ENCODE measurements around the gene GEMIN4. TPM values are rescaled to one million over a fixed set of nuclear protein-coding genes. Genes with fewer than 3 reads are reported as not detected.
A peak's percentile ranks its signal among the peaks of the same experiment; 100 is the strongest.

The GEMIN4 gene
- total and polyA plus RNA-seq, 10 of the 15 experiments (the other 5 are each of a cell fraction or from before 2014, with no cell fraction given): 2.4 to 55.6 (median 34.5) TPM

DNA sequence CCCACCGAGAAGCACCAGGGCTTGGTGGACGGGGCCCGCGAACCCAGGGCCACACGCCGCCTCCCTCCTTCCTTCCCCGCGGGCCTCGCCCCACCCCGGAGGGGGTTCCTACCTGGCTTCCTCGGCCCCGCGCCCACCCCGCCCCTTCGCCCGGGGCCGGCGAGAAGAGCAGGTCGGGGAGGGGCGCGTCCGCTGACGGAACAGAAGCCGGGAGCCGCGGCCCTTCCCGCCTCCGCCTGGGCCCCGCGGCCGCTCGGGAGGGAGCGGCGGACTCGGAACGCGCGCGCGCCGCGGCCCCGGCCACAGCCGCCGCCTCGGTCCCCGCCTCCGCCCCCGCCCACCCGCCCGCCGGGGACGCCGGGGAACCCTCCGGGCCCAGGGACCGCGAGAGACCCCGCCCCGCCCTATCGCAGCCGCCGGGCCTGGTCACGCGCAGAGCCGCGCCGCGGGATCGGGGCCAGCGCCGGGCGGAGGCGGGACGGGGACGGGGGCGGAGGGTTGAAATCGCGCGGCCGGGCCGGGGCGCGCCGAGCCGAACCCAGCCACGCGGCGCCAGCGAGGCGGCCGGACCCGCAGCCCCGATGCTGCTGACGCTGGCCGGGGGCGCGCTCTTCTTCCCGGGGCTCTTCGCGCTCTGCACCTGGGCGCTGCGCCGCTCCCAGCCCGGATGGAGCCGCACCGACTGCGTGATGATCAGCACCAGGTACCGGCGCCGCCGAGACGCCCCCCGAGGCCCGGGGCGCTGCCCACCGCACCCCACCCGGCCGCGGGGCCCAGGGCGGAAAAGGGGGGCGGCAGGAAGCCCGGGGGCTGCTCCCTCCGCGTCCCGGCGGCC lies 19.8 kb downstream of the GEMIN4 start, which contains the start of gene TLCD3A:
Gene TLCD3A (plus strand): TSS at position 530 of the 835 bp plus-strand sequence. CDS start 52 bp downstream, at position 582.
- ChIA-PET POLR2A (interaction anchor here (1.0 kb wide), 2 partner anchors 17 to 18 kb away, joined by 4 to 5 read pairs; partner anchors contain the start of gene VPS53), RAD21 (ENCODE audit: unreplicated experiment) (no interaction called here), CTCF (no interaction called here), SMC1A (ENCODE audit: uncharacterized antibody, unreplicated experiment) (interaction anchor here (1.2 kb wide), 1 partner anchor 49 kb away, joined by 3 read pairs; no protein-coding TSS in a partner anchor)
- Histone ChIP-seq H3K9ac (ENCODE audit: control insufficient read depth, insufficient read depth, low read length) (peak within 1 kb of the TSS; percentile 68), H3K9me3 (replicated peaks; ENCODE audit: control insufficient read depth, insufficient read depth, low read length) (no peaks in the 10 kb centered on the region), H3K36me3 (ENCODE audit: control insufficient read depth in 2 of 2, insufficient read depth in 2 of 2, low read length in 1 of 2) (peaks cover 0 to 3% of the 10 kb centered on the region in 2 experiments; a peak in 1 of 4 replicates), H3K4me3 (peak within 1 kb of the TSS; percentile 83), H3K79me2 (ENCODE audit: control insufficient read depth, insufficient read depth, low read length) (peaks cover 14% of the 10 kb centered on the region), H3K27ac (ENCODE audit: control insufficient read depth, insufficient read depth) (peak within 1 kb of the TSS; percentile 59), H3K4me1 (ENCODE audit: control insufficient read depth, insufficient read depth, low read length) (peaks cover 7% of the 10 kb centered on the region), H3K4me2 (ENCODE audit: control insufficient read depth, insufficient read depth) (peak within 1 kb of the TSS; percentile 94), H3K27me3 (replicated peaks in 1 of 2; ENCODE audit: control insufficient read depth in 2 of 2, insufficient read depth in 2 of 2, low read length in 1 of 2) (no peaks in the 10 kb centered on the region), H4K20me1 (ENCODE audit: control insufficient read depth, insufficient read depth) (no peaks in the 10 kb centered on the region), H2AFZ (ENCODE audit: control insufficient read depth, low read depth, low read length) (peak within 1 kb of the TSS; percentile 79)
- peak; percentile 70 for ATAC-seq
- intact Hi-C loops (cut with micrococcal nuclease; ENCODE audit: unreplicated experiment): loop anchor here (5.0 kb wide), 1 partner anchor 50 kb away; the partner anchor contains the start of genes GLOD4 and MRM3
- no peak for DNase-seq (ENCODE audit: low read depth, low spot score)
- in situ Hi-C loops (cut with MboI): no loop called here
- 0% methylated on average over 23 of the region's 126 CpGs for WGBS (ENCODE audit: insufficient coverage, insufficient replicate concordance, low lambda C conversion rate, missing lambda C conversion rate)
- no peak for FAIRE-seq
- BruUV-seq (replicated peaks): no TSS peak
- TF ChIP-seq SUZ12 (IDR thresholded peaks at IDR 0.05; ENCODE audit: unreplicated experiment): no peak
- TF ChIP-seq CREM (IDR thresholded peaks at IDR 0.05; ENCODE audit: low read depth): no peak
- TF ChIP-seq HDAC2 (IDR thresholded peaks at IDR 0.05): no peak
- TF ChIP-seq, protein P1, sequence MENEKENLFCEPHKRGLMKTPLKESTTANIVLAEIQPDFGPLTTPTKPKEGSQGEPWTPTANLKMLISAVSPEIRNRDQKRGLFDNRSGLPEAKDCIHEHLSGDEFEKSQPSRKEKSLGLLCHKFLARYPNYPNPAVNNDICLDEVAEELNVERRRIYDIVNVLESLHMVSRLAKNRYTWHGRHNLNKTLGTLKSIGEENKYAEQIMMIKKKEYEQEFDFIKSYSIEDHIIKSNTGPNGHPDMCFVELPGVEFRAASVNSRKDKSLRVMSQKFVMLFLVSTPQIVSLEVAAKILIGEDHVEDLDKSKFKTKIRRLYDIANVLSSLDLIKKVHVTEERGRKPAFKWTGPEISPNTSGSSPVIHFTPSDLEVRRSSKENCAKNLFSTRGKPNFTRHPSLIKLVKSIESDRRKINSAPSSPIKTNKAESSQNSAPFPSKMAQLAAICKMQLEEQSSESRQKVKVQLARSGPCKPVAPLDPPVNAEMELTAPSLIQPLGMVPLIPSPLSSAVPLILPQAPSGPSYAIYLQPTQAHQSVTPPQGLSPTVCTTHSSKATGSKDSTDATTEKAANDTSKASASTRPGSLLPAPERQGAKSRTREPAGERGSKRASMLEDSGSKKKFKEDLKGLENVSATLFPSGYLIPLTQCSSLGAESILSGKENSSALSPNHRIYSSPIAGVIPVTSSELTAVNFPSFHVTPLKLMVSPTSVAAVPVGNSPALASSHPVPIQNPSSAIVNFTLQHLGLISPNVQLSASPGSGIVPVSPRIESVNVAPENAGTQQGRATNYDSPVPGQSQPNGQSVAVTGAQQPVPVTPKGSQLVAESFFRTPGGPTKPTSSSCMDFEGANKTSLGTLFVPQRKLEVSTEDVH (IDR thresholded peaks at IDR 0.05; ENCODE audit: low read depth, partially characterized antibody): no peak
- TF ChIP-seq POLR2A (IDR thresholded peaks at IDR 0.05; ENCODE audit: low read depth, low read length): peak; percentile 58
- TF ChIP-seq EED (IDR thresholded peaks at IDR 0.05; ENCODE audit: low read depth): 0 out of 2 replicates have a peak, but pooled peaks have one; percentile 5
- TF ChIP-seq CHD4 (IDR thresholded peaks at IDR 0.05): no peak
- TF ChIP-seq GATAD2B (conservative IDR thresholded peaks at IDR 0.05; ENCODE audit: low read depth): peak; percentile 83
- TF ChIP-seq RAD21 (IDR thresholded peaks at IDR 0.05; ENCODE audit: insufficient read depth, low read depth, low read length): no peak
- peak; percentile 25; the same call in 1 of the 2 replicates for TF ChIP-seq DPF2 (IDR thresholded peaks at IDR 0.05)
- TF ChIP-seq, protein P2, sequence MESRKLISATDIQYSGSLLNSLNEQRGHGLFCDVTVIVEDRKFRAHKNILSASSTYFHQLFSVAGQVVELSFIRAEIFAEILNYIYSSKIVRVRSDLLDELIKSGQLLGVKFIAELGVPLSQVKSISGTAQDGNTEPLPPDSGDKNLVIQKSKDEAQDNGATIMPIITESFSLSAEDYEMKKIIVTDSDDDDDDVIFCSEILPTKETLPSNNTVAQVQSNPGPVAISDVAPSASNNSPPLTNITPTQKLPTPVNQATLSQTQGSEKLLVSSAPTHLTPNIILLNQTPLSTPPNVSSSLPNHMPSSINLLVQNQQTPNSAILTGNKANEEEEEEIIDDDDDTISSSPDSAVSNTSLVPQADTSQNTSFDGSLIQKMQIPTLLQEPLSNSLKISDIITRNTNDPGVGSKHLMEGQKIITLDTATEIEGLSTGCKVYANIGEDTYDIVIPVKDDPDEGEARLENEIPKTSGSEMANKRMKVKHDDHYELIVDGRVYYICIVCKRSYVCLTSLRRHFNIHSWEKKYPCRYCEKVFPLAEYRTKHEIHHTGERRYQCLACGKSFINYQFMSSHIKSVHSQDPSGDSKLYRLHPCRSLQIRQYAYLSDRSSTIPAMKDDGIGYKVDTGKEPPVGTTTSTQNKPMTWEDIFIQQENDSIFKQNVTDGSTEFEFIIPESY (IDR thresholded peaks at IDR 0.05): no peak
- no peak for TF ChIP-seq NFYA (IDR thresholded peaks at IDR 0.05; ENCODE audit: borderline replicate concordance, low read depth, low read length)
- TF ChIP-seq RAD51 (IDR thresholded peaks at IDR 0.05): no peak
- no peak for TF ChIP-seq BRCA1 (IDR thresholded peaks at IDR 0.05; ENCODE audit: low read depth, low read length)
- no peak for TF ChIP-seq FOXK2 (IDR thresholded peaks at IDR 0.05)
- TF ChIP-seq, protein P3, sequence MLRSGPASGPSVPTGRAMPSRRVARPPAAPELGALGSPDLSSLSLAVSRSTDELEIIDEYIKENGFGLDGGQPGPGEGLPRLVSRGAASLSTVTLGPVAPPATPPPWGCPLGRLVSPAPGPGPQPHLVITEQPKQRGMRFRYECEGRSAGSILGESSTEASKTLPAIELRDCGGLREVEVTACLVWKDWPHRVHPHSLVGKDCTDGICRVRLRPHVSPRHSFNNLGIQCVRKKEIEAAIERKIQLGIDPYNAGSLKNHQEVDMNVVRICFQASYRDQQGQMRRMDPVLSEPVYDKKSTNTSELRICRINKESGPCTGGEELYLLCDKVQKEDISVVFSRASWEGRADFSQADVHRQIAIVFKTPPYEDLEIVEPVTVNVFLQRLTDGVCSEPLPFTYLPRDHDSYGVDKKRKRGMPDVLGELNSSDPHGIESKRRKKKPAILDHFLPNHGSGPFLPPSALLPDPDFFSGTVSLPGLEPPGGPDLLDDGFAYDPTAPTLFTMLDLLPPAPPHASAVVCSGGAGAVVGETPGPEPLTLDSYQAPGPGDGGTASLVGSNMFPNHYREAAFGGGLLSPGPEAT (IDR thresholded peaks at IDR 0.05; ENCODE audit: low read depth): no peak
- no peak for TF ChIP-seq JUND (IDR thresholded peaks at IDR 0.05; ENCODE audit: low read depth, low read length)
- peak; percentile 80 for TF ChIP-seq LARP7 (IDR thresholded peaks at IDR 0.05)
